Colonic mucosa (tissue), 4 donors: ENCODE results near the gene LUZP1. TPM values are rescaled to one million over a fixed set of nuclear protein-coding genes. Genes with fewer than 3 reads are reported as not detected.

Experiments used
- DNase-seq: peaks from one replicate; pipeline ENCODE4 v3.0.0-alpha.2; 2020
- H3K27ac ChIP-seq: fragments of 200-600 bp; one replicate; pipeline ENCODE4 v1.8.0; 2021
- H3K27me3 ChIP-seq: fragments of 200-600 bp; one replicate; pipeline ENCODE4 v1.8.0; 2021
- H3K36me3 ChIP-seq: fragments of 200-600 bp; one replicate; pipeline ENCODE4 v1.8.0; 2021
- H3K4me1 ChIP-seq: fragments of 200-600 bp; one replicate; pipeline ENCODE4 v1.8.0; 2021; ENCODE audit warnings: mild to moderate bottlenecking
- H3K4me3 ChIP-seq: fragments of 200-600 bp; one replicate; pipeline ENCODE4 v1.8.0; 2021
- H3K9ac ChIP-seq, 2 donors: one replicate each; pipeline ENCODE4 v1.7.0; 2013; ENCODE audit warnings: control low read depth in 2 of 2, low read depth in 2 of 2, low read length in 2 of 2
- H3K9me3 ChIP-seq: fragments of 200-600 bp; one replicate; pipeline ENCODE4 v1.8.0; 2021
- CTCF ChIP-seq: fragments of 200-600 bp; IDR thresholded peaks from one replicate; pipeline ENCODE4 v1.8.0; 2022; ENCODE audit warnings: antibody characterized with exemption, mild to moderate bottlenecking
- intact Hi-C: fragments of 100-400 bp; cut with DNase I; formaldehyde crosslinking; loops from one replicate; pipeline ENCODE4 v1.14.1; 2022
- total RNA-seq, 2 donors: library from RNA; stranded (reverse); fragmentation: NEBNext Ultra II Directional in 1 of 2; extraction: Animal tissue kit (Norgen Biotek cat#: 25700) in 1 of 2; gene quantifications; one replicate each; pipeline ENCODE4 v1.2.1, GENCODE V29; 2021
- donor health status: healthy.
- donor health status: DM: no; HTN: no; CAD: no.
- donor health status: DM: no; HTN: no; CAD: no.

The LUZP1 gene
- total RNA-seq, 2 donors from 2014 or later: 42.4 to 50.4 TPM

DNA sequence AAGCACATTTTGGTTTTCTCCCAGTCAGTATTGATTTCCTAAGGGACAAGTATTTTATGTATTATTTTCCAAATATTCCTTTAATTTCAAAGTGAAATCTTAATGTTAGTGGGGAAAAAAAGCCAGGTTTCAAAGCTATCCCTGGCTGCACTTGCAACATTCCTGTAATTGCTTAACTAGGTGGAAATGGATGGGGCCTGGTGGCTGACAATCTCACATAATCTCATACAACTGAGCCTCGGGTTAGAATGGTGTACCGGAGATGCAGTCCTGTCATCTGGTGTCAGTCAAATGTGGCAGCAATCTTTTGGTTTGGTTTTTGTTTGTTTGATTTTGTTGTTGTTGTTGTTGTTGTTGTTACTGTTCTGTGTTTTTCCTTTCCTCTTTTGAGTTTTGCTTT lies 103.3 kb downstream of the LUZP1 start:
- DNase-seq: no peak
- intact Hi-C loops: no loop called here
- no peaks in the 10 kb centered on the region for H3K36me3 ChIP-seq

GRCh38 chr1:23062271-23062670 lies 106.4 kb downstream of the LUZP1 start:
- Histone ChIP-seq H3K4me1 (no peaks in the 10 kb centered on the region), H3K9ac (no peak overlapping the region), H3K36me3 (peaks cover 4% of the 10 kb centered on the region), H3K27ac (no peak overlapping the region), H3K4me3 (no peak overlapping the region), H3K27me3 (no peaks in the 10 kb centered on the region), H3K9me3 (no peaks in the 10 kb centered on the region)
- no peak for TF ChIP-seq CTCF
- no peak for DNase-seq
- intact Hi-C loops: no loop called here

More for the DNA sequence above, 103.3 kb downstream of the LUZP1 start:
- no peak for TF ChIP-seq CTCF
- H3K9me3 ChIP-seq: no peaks in the 10 kb centered on the region
- no peak overlapping the region for H3K9ac ChIP-seq
- no peak overlapping the region for H3K4me3 ChIP-seq
- no peak overlapping the region for H3K27ac ChIP-seq
- H3K27me3 ChIP-seq: no peaks in the 10 kb centered on the region
- H3K4me1 ChIP-seq: no peaks in the 10 kb centered on the region

DNA sequence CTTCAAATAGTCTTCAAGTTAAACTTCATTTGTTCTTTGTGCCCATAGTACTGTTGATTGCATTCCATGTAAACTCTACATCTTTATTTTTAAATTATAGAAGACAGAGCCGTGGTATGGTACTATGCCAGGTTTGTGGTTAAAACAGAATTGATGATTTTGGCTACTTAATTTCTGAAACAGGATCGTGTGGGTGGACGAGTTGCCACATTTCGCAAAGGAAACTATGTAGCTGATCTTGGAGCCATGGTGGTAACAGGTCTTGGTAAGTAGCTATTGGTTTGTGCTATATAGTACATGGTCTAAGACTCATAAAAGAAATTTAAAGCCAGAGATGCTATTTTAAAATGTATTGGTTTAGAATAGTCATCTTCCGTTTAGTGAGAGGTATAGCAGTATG lies 111.4 kb downstream of the LUZP1 start:
- intact Hi-C loops: no loop called here
- Histone ChIP-seq H3K4me1 (no peaks in the 10 kb centered on the region), H3K4me3 (no peak overlapping the region), H3K27ac (no peak overlapping the region), H3K36me3 (peaks cover 4% of the 10 kb centered on the region), H3K9ac (no peak overlapping the region), H3K27me3 (no peaks in the 10 kb centered on the region), H3K9me3 (no peaks in the 10 kb centered on the region)
- DNase-seq: no peak
- TF ChIP-seq CTCF: no peak

- Histone ChIP-seq H3K27me3 (no peaks in the 10 kb centered on the region), H3K9me3 (no peaks in the 10 kb centered on the region), H3K27ac (no peak overlapping the region), H3K36me3 (no peaks in the 10 kb centered on the region), H3K4me1 (no peaks in the 10 kb centered on the region), H3K4me3 (no peak overlapping the region), H3K9ac (no peak overlapping the region)
- TF ChIP-seq CTCF: no peak
- DNase-seq: no peak
- intact Hi-C loops: no loop called here
These were observed 117.3 kb downstream of the LUZP1 start for GRCh38 chr1:23051290-23051909.

DNA sequence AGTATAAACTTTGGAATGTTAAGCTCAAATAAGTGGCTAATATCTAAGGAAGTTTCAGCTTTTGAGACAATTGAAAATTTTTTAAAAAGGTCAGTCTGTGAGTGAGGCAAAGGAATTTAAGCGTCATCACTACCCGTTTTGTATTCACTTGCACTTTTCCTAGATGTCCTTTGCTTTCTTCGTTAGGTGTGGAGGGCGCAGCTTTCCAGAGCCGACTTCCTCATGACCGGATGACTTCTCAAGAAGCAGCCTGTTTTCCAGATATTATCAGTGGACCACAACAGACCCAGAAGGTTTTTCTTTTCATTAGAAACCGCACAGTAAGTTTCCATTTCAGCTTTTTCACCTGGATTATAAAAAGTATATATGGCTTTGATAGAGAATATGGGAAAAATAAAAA lies 118.5 kb downstream of the LUZP1 start:
- TF ChIP-seq CTCF: no peak
- Histone ChIP-seq H3K27me3 (no peaks in the 10 kb centered on the region), H3K36me3 (no peaks in the 10 kb centered on the region), H3K4me1 (no peaks in the 10 kb centered on the region), H3K9me3 (no peaks in the 10 kb centered on the region), H3K27ac (no peak overlapping the region), H3K4me3 (no peak overlapping the region), H3K9ac (no peak overlapping the region)
- intact Hi-C loops: no loop called here
- no peak for DNase-seq
